22Rv1 (cell line): ENCODE data around the gene CSDE1.
"Not testable (repeated sequence)": the region's sequence is repeated elsewhere in the genome, so short reads cannot be mapped to it uniquely, and the experiment has no call there.

Experiments
- H3K27ac ChIP-seq: fragments of 450-650 bp; 2 replicates; pipeline ENCODE4 v1.5.1; 2017
- CTCF ChIP-seq: fragments of 450-650 bp; IDR thresholded peaks from 2 replicates; pipeline ENCODE4 v1.5.1; 2017; ENCODE audit warnings: mild to moderate bottlenecking
- ZFX ChIP-seq: fragments of 450-650 bp; IDR thresholded peaks from 2 replicates; pipeline ENCODE4 v1.6.1; 2017; ENCODE audit warnings: antibody characterized with exemption, borderline replicate concordance

The CSDE1 gene

DNA sequence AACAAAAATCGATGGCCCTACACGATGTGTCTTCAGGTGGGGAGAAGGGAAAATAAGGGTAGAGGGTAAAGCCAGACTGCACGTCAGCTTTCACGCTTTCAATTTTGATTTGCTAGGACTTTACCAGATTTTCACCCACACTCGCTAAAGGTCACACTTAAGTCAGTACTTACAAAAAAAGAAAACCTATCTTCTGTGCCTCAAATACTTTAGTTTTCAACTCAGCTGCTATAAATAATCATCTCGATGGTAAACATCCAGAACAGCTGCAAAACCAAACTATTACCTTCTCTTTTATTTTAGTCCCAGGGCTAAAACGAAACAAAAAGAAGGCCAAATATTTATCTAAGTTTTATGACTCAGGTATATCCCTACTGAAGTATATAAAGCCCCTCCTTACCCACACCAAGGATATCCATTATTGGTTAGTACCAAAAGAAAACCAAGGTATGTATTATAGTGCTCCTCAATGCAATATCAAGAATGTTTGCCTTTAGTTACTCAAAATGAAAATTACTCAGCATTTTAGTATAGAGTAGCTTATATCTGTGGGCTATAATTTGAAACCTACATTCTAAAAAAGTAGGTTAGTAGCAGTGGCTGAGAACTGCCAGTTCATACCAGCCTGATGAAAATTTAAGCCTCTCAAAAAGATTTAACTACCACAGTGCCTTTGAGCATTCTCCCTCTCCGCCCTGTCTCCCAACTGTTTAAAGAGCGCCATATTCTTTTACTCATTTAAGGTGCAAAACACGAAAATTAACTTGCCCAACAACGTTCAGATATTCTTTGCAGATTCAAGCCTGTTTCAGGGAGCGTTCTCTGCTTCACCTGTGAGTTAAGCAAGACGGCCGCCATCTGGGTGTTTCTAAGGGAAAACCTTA, 1.5 kb downstream of the CSDE1 start:
- H3K27ac ChIP-seq = peak overlapping the region; percentile 86
- TF ChIP-seq CTCF = no peak
- no peak for TF ChIP-seq ZFX

- H3K27ac ChIP-seq = peak overlapping the region; percentile 86
- no peak for TF ChIP-seq CTCF
- no peak for TF ChIP-seq ZFX
Observed at GRCh38 chr1:114755006-114755931, 2.5 kb downstream of the CSDE1 start.

- not testable (repeated sequence) for H3K27ac ChIP-seq
Observed at GRCh38 chr1:114753702-114754101, 4.1 kb downstream of the CSDE1 start.

DNA sequence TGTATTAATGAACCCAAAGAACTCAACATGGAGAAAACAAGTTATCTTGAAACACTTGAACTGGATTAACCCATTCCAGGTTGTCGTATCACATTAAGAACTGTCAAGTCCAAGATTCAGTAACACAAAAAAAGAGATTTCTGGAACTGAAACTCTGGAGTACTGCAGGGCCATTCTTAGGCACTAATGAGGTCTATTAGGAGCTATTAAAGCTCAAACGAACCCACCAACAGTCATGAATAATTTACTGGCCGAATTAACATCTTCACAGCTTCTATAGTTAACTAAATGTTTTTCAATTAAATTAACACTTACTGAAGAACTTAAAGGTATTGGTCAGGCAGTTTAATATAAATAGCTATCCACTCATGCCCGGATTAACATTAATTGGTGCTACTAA, 4.6 kb downstream of the CSDE1 start:
- no peak overlapping the region for H3K27ac ChIP-seq
- TF ChIP-seq ZFX (no peak), CTCF (no peak)

GRCh38 chr1:114750780-114751179, 7.0 kb downstream of the CSDE1 start:
- no peak overlapping the region for H3K27ac ChIP-seq
- TF ChIP-seq ZFX = no peak

GRCh38 chr1:114749835-114750234, 7.9 kb downstream of the CSDE1 start:
- TF ChIP-seq CTCF (no peak), ZFX (no peak)
- no peak overlapping the region for H3K27ac ChIP-seq

DNA sequence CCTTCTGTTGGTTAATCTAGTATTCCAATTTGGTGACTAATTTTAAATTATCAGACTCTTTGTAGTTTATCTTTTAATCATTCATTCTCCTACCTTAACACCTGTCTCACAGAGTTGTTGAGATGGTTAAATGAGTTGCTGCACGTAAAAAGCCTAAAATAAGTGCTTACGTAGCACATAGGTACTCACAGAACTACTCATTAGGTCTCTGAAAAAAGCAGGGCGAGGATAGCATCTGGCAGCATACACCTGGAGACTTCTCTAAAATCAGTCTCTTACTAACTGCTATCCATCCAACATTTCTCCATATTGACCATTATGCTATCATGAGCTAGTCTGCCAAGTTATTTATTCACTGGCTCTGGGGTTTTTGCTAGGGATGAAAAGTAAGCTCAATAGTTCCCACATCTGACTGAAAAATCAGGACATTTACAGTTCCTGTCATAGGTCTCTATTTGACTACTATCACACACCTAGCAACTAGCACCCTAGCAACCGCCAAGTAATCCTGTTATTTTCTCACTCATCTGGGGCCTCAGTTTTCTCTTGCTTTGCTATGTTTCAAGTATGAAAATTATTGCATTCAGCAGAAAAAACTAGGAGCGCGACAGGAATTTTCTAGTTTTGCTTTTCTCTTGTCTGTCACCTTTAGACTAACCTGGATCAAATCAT, 11.2 kb downstream of the CSDE1 start:
- TF ChIP-seq CTCF (no peak), ZFX (no peak)
- H3K27ac ChIP-seq = no peak overlapping the region

DNA sequence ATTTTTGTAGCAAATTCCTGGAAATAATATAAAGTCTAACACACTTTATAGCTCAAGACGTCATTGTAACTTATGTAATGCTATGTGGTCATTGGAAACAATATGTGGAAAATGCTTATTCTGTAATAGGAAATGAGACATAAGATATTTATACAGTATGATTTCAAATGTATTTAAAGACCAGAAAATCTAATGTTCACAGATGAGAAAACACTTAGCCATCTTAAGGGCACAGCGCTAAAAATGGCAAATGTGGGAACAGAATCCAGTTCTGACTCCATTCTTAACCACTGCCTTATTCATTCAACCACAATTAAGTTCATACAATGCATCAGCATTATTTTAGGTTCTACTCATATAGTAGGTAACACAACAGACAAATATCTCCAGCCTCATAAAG, 12.5 kb downstream of the CSDE1 start:
- no peak for TF ChIP-seq ZFX
- no peak for TF ChIP-seq CTCF
- H3K27ac ChIP-seq = no peak overlapping the region
